Endometrium (tissue), 2 donors: Measurements from ENCODE around the gene TECR.
"Not testable (repeated sequence)": the region's sequence is repeated elsewhere in the genome, so short reads cannot be mapped to it uniquely, and the experiment has no call there.

Source experiments
- FAIRE-seq: peaks from 2 replicates; lab custom pipeline; 2012; peaks lifted over from hg19 to GRCh38; lab: Jason Lieb, UNC
- donor health status: control.
- donor health status: control.

The TECR gene

DNA sequence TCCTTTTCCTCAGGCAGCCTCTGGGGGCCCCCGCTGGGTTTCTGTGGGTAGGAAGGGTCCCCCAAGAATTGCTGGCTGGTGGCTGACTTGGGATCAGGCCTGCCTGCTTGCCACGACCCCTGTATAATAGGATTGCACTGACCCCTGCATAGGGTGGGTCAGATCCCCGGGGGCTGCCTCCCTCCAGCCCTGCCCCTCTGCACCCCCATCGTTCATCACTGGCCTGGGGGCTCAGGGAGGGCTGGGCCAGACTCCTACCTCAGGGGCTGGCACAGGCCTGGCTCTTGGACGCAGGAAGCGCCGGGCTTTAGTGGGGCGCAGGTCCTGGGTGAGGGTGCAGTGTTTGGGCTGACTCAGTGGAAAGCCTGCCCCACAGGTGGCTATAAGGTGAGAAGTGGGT, 31.9 kb downstream of the TECR start:
- FAIRE-seq = no peak

- FAIRE-seq = no peak
These were observed 32.5 kb downstream of the TECR start for GRCh38 chr19:14561847-14562351.

- FAIRE-seq = no peak
These were observed 33.5 kb downstream of the TECR start for GRCh38 chr19:14562660-14563589.

DNA sequence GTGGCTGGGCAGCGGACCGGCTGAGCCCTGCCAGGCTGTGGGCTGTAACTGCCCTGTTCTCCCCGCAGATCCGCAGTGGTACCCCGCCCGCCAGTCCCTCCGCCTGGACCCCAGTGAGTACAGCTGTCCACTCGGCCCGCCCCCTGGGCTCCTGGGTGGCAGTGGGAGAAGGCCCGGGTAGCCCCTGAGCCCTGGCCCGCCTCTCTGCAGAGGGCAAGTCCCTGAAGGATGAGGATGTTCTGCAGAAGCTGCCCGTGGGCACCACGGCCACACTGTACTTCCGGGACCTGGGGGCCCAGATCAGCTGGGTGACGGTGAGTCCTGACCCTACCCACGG, 34.2 kb downstream of the TECR start:
- FAIRE-seq = no peak

GRCh38 chr19:14563989-14564651, 34.7 kb downstream of the TECR start:
- FAIRE-seq = no peak

GRCh38 chr19:14564652-14565297, 35.4 kb downstream of the TECR start:
- FAIRE-seq = not testable (repeated sequence)

DNA sequence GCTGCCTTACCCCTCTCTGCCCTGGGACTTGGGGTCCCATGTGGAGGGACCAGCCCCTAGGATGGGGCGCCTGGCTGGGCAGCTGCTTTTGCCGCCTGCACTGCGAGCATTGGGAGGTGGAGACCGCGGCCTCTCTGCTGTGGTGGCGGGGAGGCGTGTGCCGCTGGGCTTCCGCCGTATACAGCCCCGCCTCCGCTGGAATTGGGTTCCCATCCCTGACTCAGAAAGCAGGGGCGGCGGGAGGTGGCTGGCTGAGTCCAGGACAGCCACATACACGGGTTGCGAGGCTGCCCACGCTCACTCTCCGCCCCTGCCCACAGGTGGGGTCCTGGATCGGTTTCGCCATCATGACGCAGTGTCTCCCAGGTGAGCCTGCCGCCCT, 35.9 kb downstream of the TECR start:
- FAIRE-seq = no peak

DNA sequence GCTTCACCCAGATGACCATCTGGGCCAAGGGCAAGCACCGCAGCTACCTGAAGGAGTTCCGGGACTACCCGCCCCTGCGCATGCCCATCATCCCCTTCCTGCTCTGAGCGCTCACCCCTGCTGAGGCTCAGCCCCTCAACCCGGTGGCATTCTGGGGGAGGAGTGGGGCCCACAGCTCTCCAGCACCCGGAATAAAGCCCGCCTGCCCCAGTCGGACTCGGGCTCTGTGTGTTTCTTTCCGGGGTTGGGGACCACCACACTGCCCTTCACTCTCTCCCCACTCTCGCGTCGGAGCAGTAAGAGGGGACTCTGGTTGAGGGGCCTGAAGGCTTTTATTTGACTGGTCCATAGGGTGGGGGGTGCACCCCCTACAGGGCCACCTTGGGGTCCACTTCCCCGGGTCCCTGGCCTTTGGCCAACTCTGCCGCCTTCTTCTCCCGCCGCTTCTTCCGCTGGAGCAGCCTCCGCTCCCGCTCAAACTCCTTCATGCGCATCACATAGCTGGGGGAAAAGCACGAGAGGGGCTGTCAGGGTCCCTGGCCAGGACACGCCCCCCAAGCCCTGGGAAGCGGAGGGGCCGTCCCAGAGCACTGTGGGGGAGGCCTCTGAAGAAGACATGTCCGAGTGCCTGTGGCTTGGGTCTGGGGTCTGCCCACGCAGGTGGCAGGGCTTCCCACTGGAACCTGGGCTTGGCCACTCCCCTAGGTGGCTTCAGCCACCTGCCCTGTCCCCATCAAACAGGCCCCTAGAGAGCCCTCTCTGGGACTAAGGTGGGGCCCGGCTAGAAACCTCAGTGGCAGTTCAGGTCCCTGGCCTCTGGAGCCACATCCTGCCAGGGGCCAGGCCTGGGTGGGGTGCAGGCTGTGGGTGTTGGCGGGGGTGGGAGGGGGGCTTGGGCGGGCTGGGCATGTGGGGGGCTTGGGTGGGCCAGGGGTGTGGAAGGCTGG, 36.6 kb downstream of the TECR start:
- no peak for FAIRE-seq

DNA sequence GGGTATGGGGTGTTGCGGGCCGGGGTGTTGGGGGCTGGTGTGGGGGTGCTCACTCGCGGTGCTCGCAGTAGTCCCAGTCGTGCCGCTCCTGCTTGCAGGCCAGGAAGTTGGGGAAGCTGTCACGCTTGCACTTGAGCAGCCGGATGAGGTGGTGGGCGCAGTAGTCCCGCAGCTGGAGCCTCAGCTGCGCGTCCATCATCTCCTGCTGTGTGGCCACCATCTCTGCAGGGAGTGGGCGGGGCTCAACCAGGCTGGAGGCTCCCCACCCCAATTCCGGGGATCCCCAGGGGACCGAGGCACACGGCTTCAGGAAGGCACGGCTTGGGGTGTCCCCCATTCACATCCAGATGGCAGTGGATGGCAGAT, 37.3 kb downstream of the TECR start:
- no peak for FAIRE-seq

DNA sequence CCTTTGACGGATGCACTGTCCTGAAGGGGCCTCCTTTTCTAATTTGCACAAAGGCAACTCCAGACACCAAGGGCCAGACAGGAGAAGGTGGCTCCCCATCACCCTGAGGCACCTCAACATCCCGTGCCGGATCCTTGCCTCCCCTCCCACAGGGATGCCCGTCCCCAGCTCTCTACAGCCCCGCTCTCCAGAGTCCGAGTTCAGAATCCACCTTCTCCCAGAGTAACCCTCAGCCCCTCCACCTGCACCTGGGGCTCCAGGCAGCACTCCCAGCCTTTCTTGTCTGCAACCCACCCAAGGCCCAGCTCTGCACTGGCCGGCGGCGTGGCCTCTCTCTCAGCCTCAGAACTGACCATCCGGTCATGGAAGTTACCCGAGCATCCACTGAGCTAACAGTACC, 37.7 kb downstream of the TECR start:
- no peak for FAIRE-seq

DNA sequence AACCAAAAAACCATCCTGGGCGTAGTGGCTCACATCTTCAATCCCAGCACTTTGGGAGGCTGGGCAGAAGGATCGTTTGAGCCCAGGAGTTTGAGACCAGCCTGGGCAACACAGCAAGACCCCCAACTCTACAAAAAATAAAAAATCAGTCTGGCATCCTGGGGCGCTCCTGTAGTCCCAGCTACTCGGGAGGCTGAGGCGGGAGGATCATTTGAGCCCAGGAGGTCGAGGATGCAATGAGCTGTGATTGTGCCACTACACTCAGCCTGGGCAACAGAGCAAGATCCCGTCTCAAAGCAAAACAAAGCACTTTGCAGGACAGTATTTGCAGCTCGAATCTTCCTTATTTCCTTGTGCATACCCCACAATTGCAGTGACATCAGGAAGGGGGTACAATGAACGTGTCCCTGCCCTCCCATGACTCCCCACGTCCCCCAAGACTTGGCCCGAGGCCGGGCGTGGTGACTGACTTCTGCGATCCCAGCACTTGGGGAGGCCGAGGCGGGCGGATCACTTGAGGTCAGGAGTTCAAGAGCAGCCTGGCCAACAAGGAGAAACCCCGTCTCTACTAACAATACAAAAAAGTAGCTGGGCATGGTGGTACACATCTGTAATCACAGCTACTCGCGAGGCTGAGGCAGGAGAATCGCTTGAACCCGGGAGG, 41.6 kb downstream of the TECR start:
- no peak for FAIRE-seq

GRCh38 chr19:14571695-14572490, 42.5 kb downstream of the TECR start, which contains the start of gene NDUFB7:
Gene NDUFB7, minus strand, starts transcription at chr19:14572066. Its CDS starts 66 bp downstream, at chr19:14572000.
- no peak for FAIRE-seq

DNA sequence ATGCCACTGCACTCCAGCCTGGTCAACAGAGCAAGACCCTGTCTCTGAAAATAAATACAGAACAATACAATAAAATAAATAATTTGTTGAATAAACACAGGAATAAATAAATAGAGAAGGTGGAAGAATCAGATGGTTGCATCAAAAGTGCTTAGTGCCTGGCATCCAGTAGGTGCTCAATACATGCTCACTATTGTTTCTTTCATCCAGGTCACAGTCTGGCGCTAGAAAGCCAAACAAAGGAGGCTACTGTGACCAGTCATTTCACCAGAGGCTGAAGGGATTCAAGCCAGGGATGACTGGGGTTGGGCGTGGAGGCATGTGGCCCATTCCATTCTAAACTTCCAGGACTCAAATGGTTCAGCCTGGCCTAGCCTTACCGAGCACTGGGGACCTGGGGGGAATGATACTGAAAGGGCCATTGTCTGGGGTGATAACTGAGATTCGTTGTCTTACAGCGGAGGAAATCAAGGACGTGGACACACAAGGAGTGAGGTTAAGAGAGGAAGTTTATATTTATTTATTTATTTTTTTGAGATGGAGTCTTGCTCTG, 46.1 kb downstream of the TECR start:
- no peak for FAIRE-seq

GRCh38 chr19:14576363-14576762, 47.0 kb downstream of the TECR start:
- FAIRE-seq = no peak

DNA sequence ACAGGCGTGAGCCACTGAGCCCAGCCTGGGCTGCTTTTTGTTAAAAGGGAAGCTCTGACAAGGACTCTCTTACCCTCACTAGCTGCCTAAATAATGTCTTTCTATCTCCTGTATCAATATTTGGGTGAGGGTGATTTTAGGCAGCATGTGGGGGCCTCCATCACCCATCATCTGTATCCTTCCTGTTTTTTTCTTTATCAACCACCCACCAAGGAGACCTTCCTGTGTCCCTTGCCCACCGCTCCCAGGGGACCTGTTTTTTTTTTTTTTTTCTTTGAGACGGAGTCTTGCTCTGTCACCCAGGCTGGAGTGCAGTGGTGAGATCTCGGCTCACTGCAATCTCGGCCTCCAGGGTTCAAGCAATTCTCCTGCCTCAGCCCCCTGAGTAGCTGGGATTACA, 47.9 kb downstream of the TECR start:
- FAIRE-seq = no peak

DNA sequence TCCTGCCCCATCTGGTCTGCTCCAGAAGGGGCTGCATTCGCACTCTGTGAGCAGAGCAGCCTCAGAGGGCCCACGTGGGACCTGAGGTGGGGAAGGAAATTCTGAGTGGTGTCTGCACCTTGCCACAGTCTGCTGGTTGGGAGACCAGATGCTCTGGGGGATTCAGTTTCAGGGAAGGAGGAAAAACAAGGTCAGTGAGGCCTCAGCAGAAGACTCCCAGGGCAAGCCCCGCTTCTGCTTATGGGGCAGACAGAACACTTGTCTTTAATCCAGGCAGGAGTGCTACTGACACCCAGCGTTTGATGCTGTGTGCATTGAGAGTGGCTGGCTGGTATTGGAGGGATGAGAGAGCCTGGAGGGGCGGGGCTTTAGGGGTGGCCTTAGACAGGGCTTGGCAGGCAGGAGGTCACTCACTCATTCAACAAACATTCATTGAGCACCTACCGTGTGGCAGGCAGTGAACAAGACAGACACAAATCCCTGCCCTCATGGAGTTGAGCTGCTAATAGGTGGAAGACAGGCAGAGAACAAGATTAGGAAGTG, 48.6 kb downstream of the TECR start:
- no peak for FAIRE-seq

GRCh38 chr19:14580623-14581237, 51.3 kb downstream of the TECR start:
- FAIRE-seq = no peak

DNA sequence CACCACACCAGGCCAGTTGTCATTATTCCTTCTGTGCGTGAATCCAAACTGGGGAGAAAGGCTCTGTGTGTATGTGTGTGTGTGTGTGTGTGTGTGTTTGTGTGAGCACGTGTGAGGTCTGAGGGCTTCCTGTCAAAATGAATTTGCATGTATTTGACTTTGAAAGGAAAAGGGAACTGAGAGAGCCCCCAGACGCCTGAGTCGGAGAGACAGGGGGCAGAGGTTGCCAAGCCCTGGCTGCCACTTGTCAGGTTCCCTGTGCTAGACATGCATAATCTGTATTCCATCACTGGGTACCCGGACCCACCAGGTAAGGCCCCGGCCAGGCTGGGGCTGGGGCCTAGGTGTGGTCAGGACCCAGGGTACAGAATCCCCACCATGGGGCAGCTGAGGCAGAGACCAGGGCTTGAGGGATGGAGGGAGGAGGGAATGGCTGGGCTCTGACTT, 53.5 kb downstream of the TECR start, which contains the start of gene CLEC17A:
Gene CLEC17A (plus strand): TSS at position 191 of the 447 bp plus-strand sequence. CDS start 77 bp downstream, at position 268.
- FAIRE-seq = no peak

- not testable (repeated sequence) for FAIRE-seq
These were observed 55.0 kb downstream of the TECR start for GRCh38 chr19:14584372-14584771.
